Endometrium (tissue), 2 donors: Measurements from ENCODE around the gene UBQLN4.

Experiments used
- FAIRE-seq: peaks from 2 replicates; lab custom pipeline; 2012; peaks lifted over from hg19 to GRCh38; lab: Jason Lieb, UNC
- donor health status: control.
- donor health status: control.

UBQLN4 gene

DNA sequence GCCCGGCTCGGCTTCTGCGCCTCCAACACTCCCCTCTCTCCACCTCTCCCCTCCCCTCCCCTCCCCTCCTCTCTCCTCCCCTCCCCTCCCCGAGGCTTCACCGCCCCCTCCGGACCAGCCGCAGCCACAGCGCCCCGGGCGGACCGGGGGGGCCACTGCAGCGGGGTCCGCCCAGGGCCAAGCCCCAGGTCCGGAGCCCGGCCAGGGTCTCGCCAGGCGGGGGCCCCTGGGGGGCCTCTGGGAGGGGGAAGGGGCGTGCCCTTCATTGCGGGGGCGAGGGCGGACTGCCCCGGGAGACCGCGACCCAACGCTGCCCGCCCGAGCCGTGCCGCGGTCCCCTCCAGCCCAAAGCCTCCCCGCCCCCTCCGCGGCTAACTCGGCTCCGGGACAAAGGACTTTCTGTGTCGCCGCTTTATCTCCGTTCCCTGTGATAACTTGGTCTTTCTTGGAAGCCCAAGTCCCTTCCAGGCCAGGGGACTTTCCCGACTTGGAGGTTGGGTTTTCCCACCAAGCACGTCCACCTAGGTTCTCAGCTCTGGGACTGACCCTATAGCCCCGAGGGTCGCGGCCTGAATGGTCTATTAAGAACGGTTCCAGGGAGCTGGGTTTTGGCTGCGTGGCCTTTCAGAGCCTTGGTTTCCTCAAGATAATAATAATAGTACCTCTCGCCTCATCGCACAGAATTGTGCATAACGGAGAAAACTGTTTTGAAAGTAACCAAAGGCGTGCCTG, at the start of gene UBQLN4:
Gene UBQLN4, minus strand, starts transcription at position 31 of the 732 bp plus-strand sequence. CDS start 97 bp downstream, outside the sequence.
- no peak for FAIRE-seq

DNA sequence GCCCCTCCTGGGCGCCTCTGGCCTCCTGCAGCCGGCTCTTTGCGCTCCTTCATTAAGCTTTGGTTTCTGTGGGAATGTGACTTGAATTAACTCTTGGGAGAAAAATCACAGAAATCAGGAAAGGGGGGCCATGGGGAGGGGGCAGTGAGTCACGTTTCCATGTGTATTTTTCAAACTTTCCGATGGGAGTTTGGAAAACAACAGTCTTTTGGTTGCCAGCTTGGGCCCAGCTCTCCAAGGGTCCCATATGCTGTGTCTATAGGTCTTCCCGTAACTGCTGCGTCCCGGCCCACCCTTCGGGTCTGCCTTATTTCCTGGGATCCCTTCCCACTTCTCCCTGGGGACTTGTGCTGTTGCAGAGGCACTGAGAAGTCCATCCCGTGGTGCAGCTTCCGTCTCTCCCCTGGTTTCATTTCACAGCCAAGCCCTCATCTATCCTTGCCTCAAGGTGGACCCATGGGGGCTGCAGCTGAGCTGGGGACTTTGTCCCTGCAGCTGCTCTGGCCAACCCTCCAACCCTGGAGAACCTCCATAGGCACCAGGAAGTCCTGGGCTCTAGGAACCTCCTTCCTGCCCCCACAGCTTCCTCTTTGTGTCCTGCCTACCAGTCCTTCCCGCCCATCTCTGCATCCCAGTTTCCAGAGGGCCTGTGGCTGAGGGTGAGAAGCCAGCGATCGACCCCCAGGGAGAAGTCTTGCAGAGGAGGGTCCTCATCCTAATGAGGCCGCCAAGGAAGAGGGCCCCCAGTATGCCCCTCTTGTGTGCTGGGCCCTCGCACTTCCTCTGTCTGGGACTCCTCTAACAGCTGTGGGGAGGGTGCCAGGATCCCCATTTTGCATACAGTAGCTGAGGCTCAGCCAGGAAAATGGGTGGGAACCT, 49.3 kb upstream of the UBQLN4 start:
- FAIRE-seq, result no peak

- FAIRE-seq, result no peak
Measured at GRCh38 chr1:156101880-156102279, 48.3 kb upstream of the UBQLN4 start.

DNA sequence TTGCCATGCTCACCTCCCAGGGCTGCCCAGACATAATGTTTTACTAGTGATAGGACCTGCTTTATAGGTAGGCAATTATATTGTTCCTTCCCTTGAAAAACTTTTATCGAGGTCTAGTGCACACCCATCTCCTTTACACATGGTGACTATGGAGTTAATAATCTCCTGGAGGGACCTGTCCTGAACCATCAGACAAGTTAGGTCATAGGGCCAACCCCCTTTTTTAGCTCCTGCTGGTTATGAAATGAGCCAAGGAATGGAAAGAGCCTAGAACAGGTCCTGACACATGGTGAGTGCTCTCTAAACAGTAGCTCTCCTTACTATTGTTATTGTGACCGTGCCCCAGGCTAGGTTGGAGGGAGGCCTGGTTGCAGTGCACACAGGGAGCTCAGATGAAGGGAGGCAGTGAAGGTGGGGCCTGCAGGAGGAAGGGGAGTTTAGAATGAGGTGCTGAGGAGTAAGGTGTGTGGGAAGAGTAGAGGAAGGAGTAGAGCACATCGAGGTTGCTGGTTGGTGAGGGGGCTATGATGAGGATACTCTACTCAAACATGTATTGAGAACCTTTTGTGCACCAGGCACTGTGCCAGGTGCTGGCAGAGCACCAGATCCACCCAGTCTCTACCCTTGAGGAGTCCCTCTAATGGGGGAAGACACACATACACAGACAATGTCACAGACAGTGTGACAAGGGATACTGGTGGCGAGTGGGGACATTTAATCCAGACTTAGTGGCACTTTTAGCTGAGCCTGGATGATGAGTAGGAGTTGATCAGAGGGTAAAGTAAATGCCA, 46.8 kb upstream of the UBQLN4 start:
- no peak for FAIRE-seq

DNA sequence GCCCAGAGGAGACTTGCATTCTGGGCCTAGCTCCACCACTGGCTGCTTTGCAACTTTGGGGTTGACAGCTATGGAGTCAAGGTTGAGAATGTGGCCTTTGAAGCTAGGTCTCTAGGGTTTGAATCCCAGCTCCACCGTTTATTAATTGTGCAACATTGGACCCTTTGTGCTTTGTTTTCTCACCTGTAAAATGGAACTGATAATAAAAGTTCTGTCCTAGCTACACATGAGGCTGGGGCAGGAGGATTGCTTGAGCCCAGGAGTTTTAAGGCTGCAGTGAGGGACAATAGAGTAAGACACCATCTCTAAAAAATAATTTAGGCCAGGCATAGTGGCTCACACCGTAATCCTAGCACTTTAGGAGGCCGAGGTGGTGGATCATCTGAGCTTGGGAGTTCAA, 45.7 kb upstream of the UBQLN4 start:
- FAIRE-seq, result no peak

GRCh38 chr1:156098784-156099183, 45.2 kb upstream of the UBQLN4 start:
- no peak for FAIRE-seq

DNA sequence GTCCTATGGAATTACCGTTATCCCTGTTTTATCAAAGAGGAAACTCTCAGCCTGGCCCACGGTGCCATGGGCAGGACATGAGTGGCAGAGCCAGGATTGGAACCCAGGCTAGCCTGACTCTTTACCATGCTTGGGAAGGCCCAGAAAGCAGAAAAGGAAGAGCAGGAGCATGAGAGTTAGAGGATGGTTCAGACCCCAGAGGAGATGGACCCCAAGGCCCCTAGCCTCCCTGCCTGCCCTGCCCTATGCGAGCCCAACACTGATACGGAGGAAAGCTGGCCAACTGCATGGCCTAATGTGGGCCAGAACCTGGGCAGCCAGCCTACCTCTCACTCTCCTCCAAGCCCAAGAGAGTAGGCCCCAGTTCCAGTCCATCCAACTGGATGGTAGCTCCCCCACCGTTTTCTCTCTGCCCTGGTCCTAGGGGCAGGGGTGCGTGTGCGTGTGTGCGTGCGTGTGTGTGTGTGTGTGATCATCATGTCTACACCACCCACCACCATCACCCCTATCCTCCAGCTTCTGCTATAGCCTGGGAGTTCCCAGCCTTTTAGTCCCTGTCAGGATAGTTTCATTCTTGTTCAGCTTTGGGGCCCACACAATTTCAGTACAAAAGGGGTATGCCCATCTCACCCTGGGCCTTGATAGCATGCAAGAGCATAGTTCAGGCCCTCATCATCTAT, 44.0 kb upstream of the UBQLN4 start:
- FAIRE-seq, result no peak

- no peak for FAIRE-seq
Measured at GRCh38 chr1:156096640-156097391, 43.2 kb upstream of the UBQLN4 start.

GRCh38 chr1:156095906-156096508, 42.4 kb upstream of the UBQLN4 start:
- FAIRE-seq, result no peak

- no peak for FAIRE-seq
Measured at GRCh38 chr1:156091610-156092009, 38.0 kb upstream of the UBQLN4 start.

GRCh38 chr1:156090840-156091188, 37.2 kb upstream of the UBQLN4 start:
- no peak for FAIRE-seq

GRCh38 chr1:156090138-156090839, 36.7 kb upstream of the UBQLN4 start:
- no peak for FAIRE-seq

- no peak for FAIRE-seq
Measured at GRCh38 chr1:156089704-156090103, 36.1 kb upstream of the UBQLN4 start.

DNA sequence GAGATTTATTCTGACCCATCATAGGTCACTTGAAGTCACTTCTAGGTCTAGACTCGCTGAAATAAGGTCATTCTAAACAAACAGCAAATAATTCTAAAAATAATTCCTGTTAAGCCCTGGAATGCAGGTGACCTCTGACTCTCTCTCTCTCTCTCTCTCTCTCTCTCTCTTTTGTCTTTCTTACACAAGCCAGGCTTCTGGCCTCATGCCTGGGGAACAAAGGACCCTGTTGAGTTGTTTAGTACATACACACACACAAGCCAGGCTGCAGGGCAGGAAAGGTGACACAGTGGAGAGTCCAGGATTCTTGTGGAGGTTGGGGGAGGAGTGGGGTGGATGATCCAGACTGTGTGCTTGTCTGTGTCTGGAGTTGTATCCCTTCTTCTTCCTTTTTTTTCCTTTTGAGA, 32.7 kb upstream of the UBQLN4 start:
- FAIRE-seq, result no peak

- FAIRE-seq, result no peak
Measured at GRCh38 chr1:156083800-156084790, 30.5 kb upstream of the UBQLN4 start.

DNA sequence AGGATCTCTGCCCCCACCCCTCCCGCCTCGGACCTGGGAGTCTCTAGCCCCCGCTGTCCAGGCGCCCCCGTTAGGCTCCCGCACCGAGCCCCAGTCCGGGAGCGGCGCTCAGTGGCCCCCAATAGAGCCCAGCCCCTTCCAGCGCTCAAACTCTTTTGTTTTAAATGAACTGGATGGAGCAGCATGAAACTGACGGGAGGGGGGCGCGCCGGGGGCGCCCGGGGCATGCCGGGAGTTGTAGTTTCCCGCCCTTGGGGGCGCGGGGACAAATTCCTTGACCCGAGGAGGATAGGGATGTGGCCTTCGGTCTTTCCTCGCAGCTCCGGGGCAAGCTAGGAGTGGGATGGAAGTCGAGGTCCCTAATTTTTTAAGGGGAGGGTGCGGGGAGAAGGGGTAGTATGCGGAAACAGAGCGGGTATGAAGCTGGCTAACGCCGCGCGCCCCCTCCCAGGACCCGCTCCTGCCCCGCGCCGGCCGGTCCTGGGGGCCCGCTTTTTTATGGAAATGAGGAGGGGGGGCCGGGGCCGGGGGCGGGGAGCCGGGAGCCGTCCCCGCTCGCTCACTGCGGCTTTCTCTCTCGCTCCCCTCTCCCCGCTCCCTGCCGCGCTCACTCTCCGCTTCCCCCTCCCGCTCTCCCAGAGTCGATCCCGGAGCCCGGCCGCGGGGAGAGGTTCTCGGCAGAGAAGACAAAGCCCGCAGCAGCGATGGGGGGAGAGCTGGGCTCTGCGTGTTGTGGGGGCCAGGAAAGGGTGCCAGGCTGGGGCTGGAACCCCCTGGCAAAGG, 28.9 kb upstream of the UBQLN4 start, which contains the start of gene MEX3A:
Gene MEX3A, minus strand, starts transcription at position 157 of the 783 bp plus-strand sequence. CDS start 467 bp downstream, outside the sequence.
- FAIRE-seq, result no peak

DNA sequence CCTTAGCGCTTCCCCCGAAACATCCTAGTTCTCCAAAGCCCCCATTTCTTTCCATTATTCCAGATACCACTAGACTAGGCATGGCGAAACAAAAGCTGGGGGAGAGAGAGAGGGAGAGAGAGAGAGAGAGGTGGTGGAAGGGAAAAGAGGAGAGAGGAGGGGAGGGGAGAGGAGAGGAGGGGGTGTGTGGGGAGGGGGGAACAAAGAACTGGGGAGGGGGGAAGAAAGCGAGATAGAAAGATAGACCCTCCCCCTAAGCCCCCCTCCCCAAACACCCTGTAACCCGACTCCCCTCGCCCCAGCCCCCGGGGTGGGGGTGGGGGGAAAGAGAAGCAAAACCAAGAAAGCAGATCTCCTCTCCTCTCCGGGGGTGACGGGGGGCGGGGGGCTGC, 28.3 kb upstream of the UBQLN4 start:
- no peak for FAIRE-seq
